Neural progenitor cell (in vitro differentiated cells): ENCODE results near the gene GGA1.

Experiments used
- EZH2 ChIP-seq: fragments of 200-600 bp; sonication (generic); IDR thresholded peaks from 2 replicates; pipeline ENCODE4 v1.6.1; 2017; ENCODE audit warnings: antibody characterized with exemption, mild to moderate bottlenecking, moderate library complexity
- EZH2phosphoT487 ChIP-seq: fragments of 200-600 bp; sonication (generic); IDR thresholded peaks from 2 replicates; pipeline ENCODE4 v1.6.1; 2017; ENCODE audit warnings: antibody characterized with exemption
- TF ChIP-seq, protein P1 (sequence below): fragments of 200-600 bp; sonication (generic); IDR thresholded peaks from 2 replicates; pipeline ENCODE4 v1.5.1; 2017; ENCODE audit warnings: antibody characterized with exemption, mild to moderate bottlenecking

DNA sequence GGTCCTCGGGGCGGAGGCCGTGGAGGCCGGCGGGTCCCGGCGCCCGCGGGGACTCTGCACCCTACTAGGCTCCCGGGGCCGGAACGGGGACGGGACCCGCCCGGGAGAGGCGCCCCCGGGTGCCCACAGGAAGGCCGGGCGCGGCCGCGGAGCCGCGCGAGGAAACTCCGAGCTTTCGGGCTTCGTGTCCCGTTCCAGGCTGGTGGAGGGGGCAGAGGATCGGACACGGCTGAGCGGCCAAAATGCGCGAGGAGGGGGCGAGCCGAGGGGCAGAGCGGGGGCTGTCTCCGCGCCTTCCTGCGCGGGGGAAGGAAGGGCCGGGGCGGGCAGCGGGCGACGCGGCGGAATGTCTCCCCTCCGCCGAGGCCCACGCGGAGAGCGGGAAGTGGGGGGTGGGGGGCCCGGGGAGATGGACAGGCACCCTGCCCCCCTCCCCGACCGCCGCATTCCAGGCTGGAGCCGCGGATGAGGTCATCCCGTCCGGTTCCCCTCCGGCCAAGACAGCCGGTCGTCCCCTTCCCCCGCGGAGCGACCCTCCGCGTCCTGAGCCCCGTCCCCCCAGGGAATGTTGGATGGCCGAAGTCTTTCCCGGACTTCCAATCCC, 47.9 kb upstream of the GGA1 start:
- TF ChIP-seq, protein P1, sequence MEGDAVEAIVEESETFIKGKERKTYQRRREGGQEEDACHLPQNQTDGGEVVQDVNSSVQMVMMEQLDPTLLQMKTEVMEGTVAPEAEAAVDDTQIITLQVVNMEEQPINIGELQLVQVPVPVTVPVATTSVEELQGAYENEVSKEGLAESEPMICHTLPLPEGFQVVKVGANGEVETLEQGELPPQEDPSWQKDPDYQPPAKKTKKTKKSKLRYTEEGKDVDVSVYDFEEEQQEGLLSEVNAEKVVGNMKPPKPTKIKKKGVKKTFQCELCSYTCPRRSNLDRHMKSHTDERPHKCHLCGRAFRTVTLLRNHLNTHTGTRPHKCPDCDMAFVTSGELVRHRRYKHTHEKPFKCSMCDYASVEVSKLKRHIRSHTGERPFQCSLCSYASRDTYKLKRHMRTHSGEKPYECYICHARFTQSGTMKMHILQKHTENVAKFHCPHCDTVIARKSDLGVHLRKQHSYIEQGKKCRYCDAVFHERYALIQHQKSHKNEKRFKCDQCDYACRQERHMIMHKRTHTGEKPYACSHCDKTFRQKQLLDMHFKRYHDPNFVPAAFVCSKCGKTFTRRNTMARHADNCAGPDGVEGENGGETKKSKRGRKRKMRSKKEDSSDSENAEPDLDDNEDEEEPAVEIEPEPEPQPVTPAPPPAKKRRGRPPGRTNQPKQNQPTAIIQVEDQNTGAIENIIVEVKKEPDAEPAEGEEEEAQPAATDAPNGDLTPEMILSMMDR, result no peak
- no peak for TF ChIP-seq EZH2
- no peak for TF ChIP-seq EZH2phosphoT487
